Fibroblast of upper back skin (primary cell): Measurements from ENCODE around the gene CAMK2G.
A peak's percentile ranks its signal among the peaks of the same experiment; 100 is the strongest.
"Not testable (repeated sequence)": the region's sequence is repeated elsewhere in the genome, so short reads cannot be mapped to it uniquely, and the experiment has no call there.

Source experiments
- DNase-seq: peaks from one replicate; pipeline ENCODE4 v3.0.0-alpha.2; 2013

Gene CAMK2G

DNA sequence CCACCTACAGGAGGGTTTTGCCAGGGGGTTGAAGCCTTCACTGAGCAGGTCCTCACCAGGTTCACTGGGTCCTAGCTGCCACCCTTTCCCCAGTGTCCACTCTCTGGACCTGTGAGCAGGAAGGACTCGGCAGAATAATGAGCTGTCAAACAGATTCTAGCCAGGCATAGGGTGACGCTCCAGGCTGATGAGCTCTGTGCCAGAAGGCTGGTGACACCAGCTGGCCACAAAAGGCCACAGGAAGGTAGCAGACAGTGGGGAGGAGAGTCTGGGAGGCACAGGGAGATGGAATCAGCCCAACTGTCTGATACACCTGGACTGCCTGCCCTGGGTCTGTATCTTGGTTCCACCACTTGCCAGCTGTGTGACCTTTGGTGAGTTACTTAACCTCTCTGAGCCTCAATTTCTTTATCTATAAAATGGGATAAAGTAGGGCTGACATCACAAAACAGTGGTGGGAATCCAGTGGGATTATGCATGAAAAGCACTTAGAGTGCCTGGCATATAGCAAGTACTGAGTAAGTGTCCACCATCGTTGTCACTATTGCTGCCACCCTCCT, 36.3 kb downstream of the CAMK2G start:
- DNase-seq = no peak

GRCh38 chr10:73837072-73837471, 37.3 kb downstream of the CAMK2G start:
- DNase-seq = peak; percentile 24

DNA sequence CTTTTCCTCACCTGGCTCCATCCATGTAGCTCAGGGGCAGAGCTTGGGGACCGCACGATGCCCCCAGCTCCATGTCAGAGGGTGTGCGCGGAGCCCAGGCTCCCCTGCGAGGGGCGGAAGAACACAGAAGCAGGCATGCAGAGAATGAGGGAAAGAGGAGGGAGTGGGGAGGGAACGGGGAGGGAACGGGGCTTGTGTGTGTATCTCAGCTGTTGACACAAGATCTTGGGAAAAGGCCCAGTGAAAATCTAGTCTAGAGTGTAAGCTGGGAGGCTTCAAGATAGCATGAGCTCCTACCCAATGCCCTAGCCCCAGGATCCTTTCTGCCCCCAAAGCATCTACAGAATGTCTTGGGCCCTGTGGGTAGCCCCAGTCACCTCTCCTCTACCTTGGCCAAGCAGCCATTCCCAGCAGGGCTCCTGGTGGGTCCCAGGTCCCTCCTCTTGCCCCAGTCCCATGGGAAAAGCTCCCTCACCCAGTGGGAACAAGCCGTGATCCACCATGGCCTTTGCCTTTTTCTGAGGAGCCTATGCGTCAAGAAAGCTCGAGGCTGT, 37.9 kb downstream of the CAMK2G start:
- DNase-seq = no peak

GRCh38 chr10:73829090-73829489, 45.3 kb downstream of the CAMK2G start:
- DNase-seq = not testable (repeated sequence)

GRCh38 chr10:73828161-73828560, 46.2 kb downstream of the CAMK2G start:
- no peak for DNase-seq

DNA sequence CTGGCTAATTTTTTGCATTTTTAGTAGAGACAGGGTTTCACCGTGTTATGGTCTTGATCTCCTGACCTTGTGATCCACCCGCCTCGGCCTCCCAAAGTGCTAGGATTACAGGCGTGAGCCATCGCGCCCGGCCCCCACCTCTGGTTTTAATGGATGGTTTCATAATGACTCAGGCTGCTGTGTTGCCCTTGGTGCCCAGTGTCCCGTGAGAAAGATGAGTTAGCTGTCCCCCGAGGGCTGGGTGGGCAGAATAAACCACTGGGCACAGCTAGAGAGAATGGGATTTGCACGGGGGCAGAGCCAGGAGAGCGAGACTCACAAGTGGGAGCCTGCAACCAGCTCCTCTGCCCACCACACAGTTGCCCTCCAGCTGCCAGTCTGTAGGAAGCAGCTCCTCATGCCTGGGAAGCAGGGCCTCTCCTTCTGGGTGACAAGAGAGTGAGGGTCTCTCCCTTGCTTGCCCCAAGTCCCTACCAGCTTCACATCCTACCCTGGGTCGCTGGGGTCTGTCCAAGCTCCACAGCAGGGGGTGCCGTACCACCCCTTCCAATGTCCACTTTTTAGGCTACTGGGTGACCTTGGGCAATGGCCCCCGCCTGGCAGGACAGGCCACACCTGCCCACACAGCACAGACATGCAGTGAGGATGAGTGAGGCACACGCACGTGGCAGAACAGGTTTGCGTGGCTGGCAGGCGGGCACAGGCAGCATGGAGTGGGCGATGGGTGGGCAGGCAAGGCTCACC, 46.8 kb downstream of the CAMK2G start:
- DNase-seq = no peak

DNA sequence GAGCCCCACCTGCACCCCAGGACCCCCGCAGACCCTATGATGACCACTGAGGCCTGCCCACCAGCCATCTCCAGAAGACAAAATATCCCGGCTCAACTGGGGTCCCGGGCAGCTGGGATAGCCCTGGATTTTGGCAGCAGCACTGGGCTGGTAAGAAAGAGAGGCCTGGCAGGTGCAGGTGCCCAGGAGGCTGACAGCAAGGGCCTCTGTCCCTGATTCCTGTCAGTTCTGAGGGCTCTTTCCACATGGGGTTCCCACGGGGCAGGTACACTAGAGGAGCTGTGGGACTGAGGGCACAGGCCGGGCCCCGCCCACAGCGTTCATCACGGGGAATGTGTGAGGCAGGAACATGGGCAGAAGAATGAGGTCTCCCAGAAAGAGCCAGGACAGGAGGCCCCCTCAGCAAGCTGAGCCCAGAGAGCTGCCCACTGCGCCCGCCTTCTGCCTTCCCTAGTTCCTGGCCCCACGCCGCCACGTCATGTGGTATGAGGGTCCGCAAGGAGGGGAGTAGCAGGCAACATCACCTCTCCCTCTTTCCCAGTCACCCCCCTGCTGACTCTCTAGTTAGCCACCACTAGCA, 50.1 kb downstream of the CAMK2G start:
- no peak for DNase-seq

- DNase-seq = no peak
These were observed 51.0 kb downstream of the CAMK2G start for GRCh38 chr10:73823391-73823790.

DNA sequence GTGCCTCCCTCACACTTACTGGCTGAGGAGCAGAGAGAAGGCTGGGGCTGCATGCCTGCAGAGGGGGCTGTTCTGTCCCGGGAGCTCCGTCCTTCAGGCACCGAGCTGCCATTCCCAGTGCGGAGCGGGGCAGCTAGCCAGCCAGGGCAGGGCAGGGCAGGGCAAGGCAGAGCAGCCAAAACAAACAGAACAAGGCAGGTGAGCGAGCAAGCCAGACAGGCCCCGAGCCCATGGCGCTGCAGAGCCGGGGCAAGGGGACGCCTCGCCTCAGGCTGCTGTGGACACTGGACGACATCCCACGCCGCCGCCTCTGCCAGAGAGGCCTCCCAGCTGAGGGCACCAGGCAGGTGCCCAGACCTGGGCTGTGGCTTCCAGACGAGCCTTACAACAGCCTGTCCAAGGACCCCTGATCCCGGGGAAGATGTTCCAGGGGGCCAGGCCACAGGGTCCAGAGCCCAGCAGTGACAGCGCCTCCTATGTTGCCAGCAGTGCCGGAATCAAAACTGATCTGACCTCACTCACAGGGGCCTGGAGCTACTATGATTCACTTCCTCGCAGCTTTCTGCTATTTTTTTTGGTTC, 54.8 kb downstream of the CAMK2G start:
- no peak for DNase-seq

- DNase-seq = no peak
These were observed 55.3 kb downstream of the CAMK2G start for GRCh38 chr10:73819081-73819480.

GRCh38 chr10:73818402-73818801, 56.0 kb downstream of the CAMK2G start:
- no peak for DNase-seq

- DNase-seq = no peak
These were observed 56.5 kb downstream of the CAMK2G start for GRCh38 chr10:73817826-73818225.

DNA sequence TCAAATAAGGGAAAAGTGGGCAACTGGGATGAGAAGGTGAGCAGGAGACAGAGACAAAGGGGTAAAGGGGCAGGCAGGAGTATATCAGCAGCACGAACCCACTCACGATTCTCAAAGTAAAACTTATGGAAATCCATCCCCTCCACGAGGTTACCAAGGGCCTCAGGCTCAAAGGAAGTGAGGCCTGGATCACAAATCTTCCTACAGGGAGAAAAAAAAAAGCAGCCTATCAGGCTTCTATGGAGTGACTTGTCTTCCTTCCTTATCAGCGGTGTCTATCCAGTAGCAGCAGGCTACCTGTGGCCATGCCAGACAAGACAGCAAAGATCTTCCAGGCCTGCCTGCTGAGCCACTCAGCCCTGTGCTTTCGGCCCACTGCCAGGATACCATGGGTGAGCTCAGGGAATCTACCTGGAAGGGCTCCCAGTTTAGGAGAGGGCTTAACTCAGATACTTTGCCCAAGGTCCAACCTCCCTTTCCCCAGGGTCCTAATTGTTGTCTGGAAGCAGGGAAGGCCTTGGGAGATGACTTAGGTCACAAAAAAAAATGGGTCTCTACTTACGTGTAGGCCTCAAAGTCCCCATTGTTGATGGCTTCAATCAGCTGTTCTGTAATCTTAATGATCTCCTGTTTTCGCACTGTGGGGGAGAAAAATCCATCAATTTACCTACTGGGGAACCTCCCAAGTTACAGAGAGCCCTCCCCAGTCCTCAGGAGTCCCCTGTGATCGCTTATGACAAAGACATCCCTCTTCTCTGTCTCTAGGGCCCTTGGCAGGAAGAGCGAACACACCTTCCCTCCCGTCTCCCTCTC, 57.2 kb downstream of the CAMK2G start:
- peak; percentile 14 for DNase-seq

- no peak for DNase-seq
These were observed 58.7 kb downstream of the CAMK2G start for GRCh38 chr10:73815719-73816030.

DNA sequence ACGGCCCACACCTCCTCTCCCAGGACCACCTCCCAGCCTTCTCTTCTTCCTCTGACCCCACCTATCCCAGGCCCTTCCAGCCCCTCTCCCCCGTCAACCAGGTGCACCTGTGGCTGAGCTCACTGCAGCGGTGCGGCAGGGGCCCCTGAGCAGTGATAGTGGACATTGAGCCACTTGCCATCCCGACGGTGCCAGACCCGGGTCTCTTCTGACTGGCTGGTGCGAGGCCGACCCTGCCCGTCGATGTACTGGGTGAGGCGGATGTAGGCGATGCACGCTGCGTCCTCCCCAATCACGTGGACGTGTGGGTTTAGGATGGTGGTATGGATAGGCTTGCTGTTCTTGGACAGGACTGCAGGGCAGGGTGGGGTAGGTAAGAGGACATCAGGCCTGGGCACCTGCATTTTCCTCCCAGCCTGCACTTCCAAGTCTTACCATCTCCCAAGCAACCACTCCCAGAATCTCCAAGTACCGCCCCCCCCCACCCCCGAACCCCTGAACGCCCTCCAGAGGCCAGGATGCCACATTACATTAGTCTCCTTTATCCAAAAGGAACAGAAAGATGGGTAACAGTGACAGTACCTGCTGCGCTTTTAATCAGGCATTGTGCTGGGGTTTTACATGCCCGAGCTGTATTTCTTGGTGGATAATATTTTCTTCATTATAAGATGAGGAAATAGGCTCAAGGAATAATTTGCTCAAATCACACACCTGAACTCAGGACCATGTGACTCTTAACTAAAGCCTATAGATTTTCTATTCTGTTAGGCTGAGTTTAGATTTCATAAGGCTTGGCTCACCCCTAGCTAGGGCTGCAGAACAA, 59.2 kb downstream of the CAMK2G start:
- DNase-seq = no peak

DNA sequence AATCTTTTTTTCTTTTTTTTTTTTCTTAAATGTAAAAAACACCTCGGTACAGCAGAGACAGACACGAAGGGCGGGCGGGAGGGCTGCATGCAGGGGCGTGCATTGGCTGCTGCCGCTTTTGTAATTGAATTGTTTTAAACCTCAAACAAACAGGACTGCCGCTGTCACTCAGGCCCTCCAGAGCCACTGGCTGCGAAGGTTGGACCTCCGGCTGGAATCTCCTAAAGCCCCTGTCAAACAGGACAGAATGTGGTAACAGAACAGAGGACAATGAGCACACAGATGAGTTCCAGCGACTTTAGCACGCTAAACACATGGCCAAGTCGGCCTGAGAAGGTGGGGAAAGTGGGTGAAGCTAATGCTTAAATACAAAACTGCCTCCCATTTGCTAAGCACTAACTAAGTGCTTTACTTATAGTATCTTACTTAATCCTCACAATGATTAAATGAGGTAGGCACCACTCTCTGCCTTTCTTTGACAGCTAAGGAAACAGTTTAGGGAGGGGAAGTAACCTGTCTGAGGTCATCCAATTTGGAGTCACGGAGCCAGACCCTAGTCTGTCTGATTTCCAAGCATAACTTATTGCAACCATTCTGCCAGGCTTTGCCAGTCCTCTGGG, 60.0 kb downstream of the CAMK2G start:
- DNase-seq = no peak

DNA sequence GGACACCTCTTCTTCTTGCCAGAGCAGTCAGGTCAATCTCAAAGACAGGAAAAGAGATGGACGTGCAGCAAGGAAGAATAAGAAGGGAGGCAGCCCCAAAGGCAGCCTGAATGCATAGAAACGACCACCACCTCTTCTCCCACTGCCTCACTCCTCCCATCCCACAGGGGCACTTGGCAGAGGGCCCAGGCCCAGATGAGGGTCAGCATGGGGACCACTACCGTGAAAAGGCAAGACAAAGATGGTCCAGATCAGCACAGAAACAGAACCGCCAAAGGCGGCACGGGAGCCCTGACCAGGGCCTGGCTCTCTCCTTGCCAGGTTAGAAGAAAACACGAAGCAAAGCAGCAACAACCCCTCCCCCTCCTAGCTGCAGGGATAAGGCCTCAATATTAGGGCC, 61.0 kb downstream of the CAMK2G start:
- no peak for DNase-seq

DNA sequence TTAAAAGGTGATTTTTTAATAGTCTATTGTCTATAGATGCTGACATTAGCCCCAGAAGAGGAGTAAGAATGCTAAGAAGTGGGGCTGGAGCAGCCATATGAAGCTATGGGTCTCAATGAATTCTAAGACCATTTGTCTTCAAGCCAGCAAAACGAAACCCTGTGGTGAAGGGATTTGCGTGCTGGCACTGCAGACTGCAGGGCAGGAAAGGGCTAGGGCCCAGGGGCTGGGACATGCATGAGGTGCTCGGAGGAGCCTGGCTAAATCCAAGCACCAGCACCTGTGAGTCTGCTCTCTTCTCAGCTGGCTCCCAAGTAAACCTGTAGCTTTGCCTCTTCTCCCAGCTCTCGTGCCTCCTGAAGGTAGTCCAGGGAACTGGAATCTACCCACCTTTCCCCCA, 61.7 kb downstream of the CAMK2G start:
- no peak for DNase-seq

- DNase-seq = no peak
These were observed 63.5 kb downstream of the CAMK2G start for GRCh38 chr10:73810735-73811465.

- no peak for DNase-seq
These were observed 64.0 kb downstream of the CAMK2G start for GRCh38 chr10:73810358-73810734.
